HG03432 (cell line): ENCODE results near the gene SIRPA.

Experiments used
- ATAC-seq: cut with Tn5 transposase; IDR thresholded peaks from one replicate; pipeline ENCODE4 v1.9.1; 2021; ENCODE audit warnings: mild to moderate bottlenecking, moderate library complexity; ENCODE audit not compliant: unreplicated experiment

The SIRPA gene

GRCh38 chr20:1870323-1870722 lies 24.9 kb upstream of the SIRPA start:
- ATAC-seq, result no peak

GRCh38 chr20:1870792-1871550 lies 24.2 kb upstream of the SIRPA start:
- peak; percentile 65 for ATAC-seq

GRCh38 chr20:1871807-1872458 lies 23.3 kb upstream of the SIRPA start:
- ATAC-seq, result peak; percentile 51

GRCh38 chr20:1872459-1873097 lies 22.6 kb upstream of the SIRPA start:
- no peak for ATAC-seq

- no peak for ATAC-seq
These were observed 20.6 kb upstream of the SIRPA start for GRCh38 chr20:1874450-1875182.

GRCh38 chr20:1875183-1875554 lies 20.0 kb upstream of the SIRPA start:
- ATAC-seq, result no peak

GRCh38 chr20:1875762-1876161 lies 19.4 kb upstream of the SIRPA start:
- no peak for ATAC-seq

- no peak for ATAC-seq
These were observed 18.8 kb upstream of the SIRPA start for GRCh38 chr20:1876217-1876921.

GRCh38 chr20:1876975-1877608 lies 18.1 kb upstream of the SIRPA start:
- ATAC-seq, result no peak

- ATAC-seq, result no peak
These were observed 17.5 kb upstream of the SIRPA start for GRCh38 chr20:1877609-1878200.

GRCh38 chr20:1879369-1879768 lies 15.8 kb upstream of the SIRPA start:
- no peak for ATAC-seq

- ATAC-seq, result no peak
These were observed 15.3 kb upstream of the SIRPA start for GRCh38 chr20:1879934-1880333.

- ATAC-seq, result no peak
These were observed 14.5 kb upstream of the SIRPA start for GRCh38 chr20:1880529-1881239.

- no peak for ATAC-seq
These were observed 13.9 kb upstream of the SIRPA start for GRCh38 chr20:1881240-1881835.

- ATAC-seq, result no peak
These were observed 13.2 kb upstream of the SIRPA start for GRCh38 chr20:1882026-1882425.

GRCh38 chr20:1883986-1884385 lies 11.2 kb upstream of the SIRPA start:
- ATAC-seq, result no peak

- no peak for ATAC-seq
These were observed 10.0 kb upstream of the SIRPA start for GRCh38 chr20:1885254-1885653.

- no peak for ATAC-seq
These were observed 9.1 kb upstream of the SIRPA start for GRCh38 chr20:1885940-1886693.
